ENCODE measurements around the gene ZNF891. TPM values are rescaled to one million over a fixed set of nuclear protein-coding genes. Genes with fewer than 3 reads are reported as not detected.

Gene ZNF891
- total and polyA plus RNA-seq, 2 of the 13 experiments (the other 11 are each of a cell fraction or from before 2014, with no cell fraction given) = 1.3 to 2.1 TPM

GRCh38 chr12:133130038-133130807 lies at the start of gene ZNF891, which contains the start of gene ZNF10 (continued):
- TF ChIP-seq ZHX1 (CRISPR knock-in tag; IDR thresholded peaks at IDR 0.05; ENCODE audit: low read depth) (peak; percentile 98), MIER2 (CRISPR knock-in tag; IDR thresholded peaks at IDR 0.05) (peak; percentile 13), ZNF143 (CRISPR knock-in tag; IDR thresholded peaks at IDR 0.05) (peak; percentile 96), NFKB2 (CRISPR knock-in tag; IDR thresholded peaks at IDR 0.05; ENCODE audit: borderline replicate concordance) (peak; percentile 62; the same call in 1 of the 2 replicates), NONO (IDR thresholded peaks at IDR 0.05) (no peak), NONO (CRISPR knock-in tag; conservative IDR thresholded peaks at IDR 0.05) (peak; percentile 87), ZBTB40 (IDR thresholded peaks at IDR 0.05) (no peak), ZBTB40 (CRISPR knock-in tag; IDR thresholded peaks at IDR 0.05) (no peak; the same call in none of the 2 replicates), KMT2B (CRISPR knock-in tag; IDR thresholded peaks at IDR 0.05) (peak; percentile 93), NR2F6 (IDR thresholded peaks at IDR 0.05) (no peak), NR2F6 (CRISPR knock-in tag; IDR thresholded peaks at IDR 0.05) (no peak), HNF1A (IDR thresholded peaks at IDR 0.05; ENCODE audit: low read depth) (no peak; the same call in 1 of the 2 replicates), HNF1A (CRISPR knock-in tag; IDR thresholded peaks at IDR 0.05; ENCODE audit: borderline replicate concordance) (peak; percentile 24; the same call in 1 of the 2 replicates)

Data from HepG2 (cell line).